Measurements from ENCODE around the gene THRA. TPM values are rescaled to one million over a fixed set of nuclear protein-coding genes. Genes with fewer than 3 reads are reported as not detected.

Gene THRA
- polyA plus RNA-seq, 1 donor (not counting 4 experiments of a cell fraction or from before 2014, with no cell fraction given): 4.5 TPM

GRCh38 chr17:40017422-40018080, 45.2 kb upstream of the THRA start:
- Histone ChIP-seq H3K4me1 (ENCODE audit: control insufficient read depth, extremely low read depth, insufficient read depth, low read length) (peaks cover 50% of the 10 kb centered on the region), H3K27me3 (ENCODE audit: control insufficient read depth, extremely low read depth, insufficient read depth, low read length) (no peaks in the 10 kb centered on the region), H3K4me3 (ENCODE audit: control insufficient read depth in 2 of 3, extremely low read depth in 1 of 3, insufficient read depth in 2 of 3, low read depth in 1 of 3, low read length in 3 of 3) (no peak overlapping the region), H3K9me1 (ENCODE audit: control insufficient read depth, extremely low read depth, insufficient read depth, low read length) (no peaks in the 10 kb centered on the region), H4K20me1 (ENCODE audit: control insufficient read depth, extremely low read depth, insufficient read depth, low read length) (no peaks in the 10 kb centered on the region), H3K9ac (ENCODE audit: control insufficient read depth, extremely low read depth, insufficient read depth, low read length) (no peak overlapping the region), H3K4me2 (ENCODE audit: control insufficient read depth, extremely low read depth, insufficient read depth, low read depth, low read length) (no peak overlapping the region), H2AFZ (ENCODE audit: control insufficient read depth, low read length) (no peak overlapping the region), H3K9me3 (ENCODE audit: control insufficient read depth, low read depth, low read length) (no peaks in the 10 kb centered on the region), H3K36me3 (ENCODE audit: control insufficient read depth in 2 of 2, extremely low read depth in 1 of 2, insufficient read depth in 2 of 2, low read length in 2 of 2) (peaks cover 1 to 17% of the 10 kb centered on the region in 2 experiments), H3K79me2 (ENCODE audit: control insufficient read depth, insufficient read depth, low read length) (peaks cover 2% of the 10 kb centered on the region), H3K27ac (ENCODE audit: control insufficient read depth, insufficient read depth, low read length) (no peak overlapping the region)
- TF ChIP-seq CTCF (optimal IDR thresholded peaks at IDR 0.05 in 1 of 3, IDR thresholded peaks at IDR 0.05 in 1 of 3, conservative IDR thresholded peaks at IDR 0.05 in 1 of 3; ENCODE audit: extremely low read depth in 1 of 3, insufficient read depth in 2 of 3, low read length in 3 of 3): no peak
- TF ChIP-seq EZH2 (IDR thresholded peaks at IDR 0.05; ENCODE audit: low read length): no peak
- FAIRE-seq (no peak), DNase-seq (ENCODE audit: low read depth, low spot score) (no peak)
- dilution Hi-C loops (cut with MboI; ENCODE audit: extremely low pct_ligation_motif_present, low sequenced_read_pairs): no loop called here

GRCh38 chr17:40018211-40019121, 44.3 kb upstream of the THRA start:
- no peak for TF ChIP-seq CTCF (optimal IDR thresholded peaks at IDR 0.05 in 1 of 3, IDR thresholded peaks at IDR 0.05 in 1 of 3, conservative IDR thresholded peaks at IDR 0.05 in 1 of 3; ENCODE audit: extremely low read depth in 1 of 3, insufficient read depth in 2 of 3, low read length in 3 of 3)
- no peak for TF ChIP-seq EZH2 (IDR thresholded peaks at IDR 0.05; ENCODE audit: low read length)
- FAIRE-seq: no peak
- dilution Hi-C loops (cut with MboI; ENCODE audit: extremely low pct_ligation_motif_present, low sequenced_read_pairs): no loop called here
- Histone ChIP-seq H3K9me3 (ENCODE audit: control insufficient read depth, low read depth, low read length) (no peaks in the 10 kb centered on the region), H3K9ac (ENCODE audit: control insufficient read depth, extremely low read depth, insufficient read depth, low read length) (no peak overlapping the region), H3K9me1 (ENCODE audit: control insufficient read depth, extremely low read depth, insufficient read depth, low read length) (peaks cover 1% of the 10 kb centered on the region), H3K27ac (ENCODE audit: control insufficient read depth, insufficient read depth, low read length) (no peak overlapping the region), H2AFZ (ENCODE audit: control insufficient read depth, low read length) (no peak overlapping the region), H3K27me3 (ENCODE audit: control insufficient read depth, extremely low read depth, insufficient read depth, low read length) (no peaks in the 10 kb centered on the region), H3K4me3 (ENCODE audit: control insufficient read depth in 2 of 3, extremely low read depth in 1 of 3, insufficient read depth in 2 of 3, low read depth in 1 of 3, low read length in 3 of 3) (no peak overlapping the region), H4K20me1 (ENCODE audit: control insufficient read depth, extremely low read depth, insufficient read depth, low read length) (no peaks in the 10 kb centered on the region), H3K4me2 (ENCODE audit: control insufficient read depth, extremely low read depth, insufficient read depth, low read depth, low read length) (no peak overlapping the region), H3K79me2 (ENCODE audit: control insufficient read depth, insufficient read depth, low read length) (peaks cover 2% of the 10 kb centered on the region), H3K4me1 (ENCODE audit: control insufficient read depth, extremely low read depth, insufficient read depth, low read length) (peaks cover 52% of the 10 kb centered on the region), H3K36me3 (ENCODE audit: control insufficient read depth in 2 of 2, extremely low read depth in 1 of 2, insufficient read depth in 2 of 2, low read length in 2 of 2) (peaks cover 3 to 25% of the 10 kb centered on the region in 2 experiments)
- no peak for DNase-seq (ENCODE audit: low read depth, low spot score)
